ENCODE results near the gene ZSCAN22. TPM values are rescaled to one million over a fixed set of nuclear protein-coding genes. Genes with fewer than 3 reads are reported as not detected.

Gene ZSCAN22
- total RNA-seq, 2 experiments from 2014 or later, result 2.6 to 2.9 TPM

- ATAC-seq (no peak), DNase-seq (peak; percentile 52)
- peak overlapping the region; percentile 98 for H3K27ac Mint-ChIP-seq
- peaks cover 34% of the 10 kb centered on the region for H3K4me1 Mint-ChIP-seq (ENCODE audit: low read depth)
- TF ChIP-seq CTCF (IDR thresholded peaks at IDR 0.05), result no peak
- CTCF ChIA-PET, result no interaction called here
- H3K4me3 Mint-ChIP-seq, result peak overlapping the region; percentile 97
- no peaks in the 10 kb centered on the region for H3K9me3 Mint-ChIP-seq
- POLR2A ChIA-PET, result interaction anchor here (0.6 to 5.0 kb wide), 9 partner anchors 12 to 157 kb away, joined by 3 to 45 read pairs (median 4); partner anchors contain the start of genes RNF225 and ZBTB45
- intact Hi-C loops (cut with micrococcal nuclease), result loop anchor here (5.0 kb wide), 1 partner anchor 79 kb away; the partner anchor contains the start of gene ERVK3-1
- H3K36me3 Mint-ChIP-seq (ENCODE audit: low read depth), result peaks cover 36% of the 10 kb centered on the region
- H3K27me3 Mint-ChIP-seq, result no peaks in the 10 kb centered on the region
These were observed 59.2 kb downstream of the ZSCAN22 start for GRCh38 chr19:58385891-58386575.

GRCh38 chr19:58386576-58387337 is 60.0 kb downstream of the ZSCAN22 start, which contains the start of gene RPS5:
Gene RPS5, plus strand, starts transcription at chr19:58387269. Its CDS starts 869 bp downstream, at chr19:58388138.
- ATAC-seq (peak; percentile 91), DNase-seq (peak; percentile 97)
- no peaks in the 10 kb centered on the region for H3K9me3 Mint-ChIP-seq
- TF ChIP-seq CTCF (IDR thresholded peaks at IDR 0.05), result no peak
- CTCF ChIA-PET, result no interaction called here
- intact Hi-C loops (cut with micrococcal nuclease), result loop anchor here (5.0 kb wide), 1 partner anchor 79 kb away; the partner anchor contains the start of gene ERVK3-1
- peak within 1 kb of the TSS; percentile 98 for H3K27ac Mint-ChIP-seq
- H3K27me3 Mint-ChIP-seq, result no peaks in the 10 kb centered on the region
- POLR2A ChIA-PET, result interaction anchor here (0.6 to 5.0 kb wide), 11 partner anchors 11 to 158 kb away, joined by 3 to 45 read pairs (median 3); partner anchors contain the start of genes RNF225, TRIM28 and ZBTB45
- peaks cover 40% of the 10 kb centered on the region for H3K36me3 Mint-ChIP-seq (ENCODE audit: low read depth)
- H3K4me3 Mint-ChIP-seq, result peak within 1 kb of the TSS; percentile 97
- peaks cover 35% of the 10 kb centered on the region for H3K4me1 Mint-ChIP-seq (ENCODE audit: low read depth)

- ChIA-PET POLR2A (interaction anchor here (0.6 to 5.0 kb wide), 7 partner anchors 10 to 156 kb away, joined by 3 to 45 read pairs (median 5); partner anchors contain the start of genes RNF225, TRIM28 and ZBTB45), CTCF (no interaction called here)
- DNase-seq, result no peak
- Mint-ChIP-seq H3K27me3 (no peaks in the 10 kb centered on the region), H3K4me3 (peak overlapping the region; percentile 97), H3K27ac (peak overlapping the region; percentile 98), H3K36me3 (ENCODE audit: low read depth) (peaks cover 46% of the 10 kb centered on the region), H3K4me1 (ENCODE audit: low read depth) (peaks cover 34% of the 10 kb centered on the region), H3K9me3 (no peaks in the 10 kb centered on the region)
- intact Hi-C loops (cut with micrococcal nuclease), result loop anchor here (5.0 kb wide), 1 partner anchor 80 kb away; the partner anchor contains the start of gene ERVK3-1
- TF ChIP-seq CTCF (IDR thresholded peaks at IDR 0.05), result no peak
- no peak for ATAC-seq
These were observed 60.8 kb downstream of the ZSCAN22 start for GRCh38 chr19:58387338-58388174.

- Mint-ChIP-seq H3K27ac (peak overlapping the region; percentile 98), H3K4me1 (ENCODE audit: low read depth) (peaks cover 37% of the 10 kb centered on the region), H3K36me3 (ENCODE audit: low read depth) (peaks cover 52% of the 10 kb centered on the region), H3K9me3 (no peaks in the 10 kb centered on the region), H3K4me3 (peak overlapping the region; percentile 97), H3K27me3 (no peaks in the 10 kb centered on the region)
- ATAC-seq (no peak), DNase-seq (no peak)
- ChIA-PET CTCF (no interaction called here), POLR2A (interaction anchor here (2.8 to 5.0 kb wide), 2 partner anchors 10 to 131 kb away, joined by 11 to 45 read pairs; partner anchors contain the start of genes RNF225 and ZBTB45)
- intact Hi-C loops (cut with micrococcal nuclease), result loop anchor here (5.0 kb wide), 1 partner anchor 81 kb away; the partner anchor contains the start of gene ERVK3-1
- no peak for TF ChIP-seq CTCF (IDR thresholded peaks at IDR 0.05)
These were observed 61.4 kb downstream of the ZSCAN22 start for GRCh38 chr19:58388175-58388526.

Small RNA genes lying within 50 kb of the gene (microRNA-seq; reads per million reads assigned to microRNA genes)
- gene MIR4754 (ENCODE audit: borderline microRNAs expressed, borderline replicate concordance) (not detected), gene MIR6806 (ENCODE audit: borderline microRNAs expressed, borderline replicate concordance) (not detected)

Other genes with a start within 250 kb of the ZSCAN22 start
- gene ZSCAN18, start 228.8 kb upstream of the ZSCAN22 start, total RNA-seq, result 10 to 100 TPM; 27.0 to 31.7 TPM
- 1 to 10 TPM; 6.0 to 6.2 TPM for gene ZNF329, start 176.2 kb upstream of the ZSCAN22 start, total RNA-seq
- gene ZNF274, start 143.9 kb upstream of the ZSCAN22 start, total RNA-seq, result 10 to 100 TPM; 24.0 to 25.9 TPM
- 10 to 100 TPM; 49.8 to 52.3 TPM for gene ZNF544, start 98.1 kb upstream of the ZSCAN22 start, total RNA-seq
- 1 to 10 TPM; 5.2 to 5.8 TPM for gene ZNF8, start 48.0 kb upstream of the ZSCAN22 start, total RNA-seq
- 10 to 100 TPM; 40.6 to 43.0 TPM for gene ERVK3-1, start 21.6 kb upstream of the ZSCAN22 start, total RNA-seq
- gene A1BG, start 26.5 kb downstream of the ZSCAN22 start, total RNA-seq, result 10 to 100 TPM; 35.2 to 36.2 TPM
- gene ZNF497, start 35.8 kb downstream of the ZSCAN22 start, total RNA-seq, result 1 to 10 TPM; 1.3 to 1.6 TPM
- gene ZNF837, start 54.0 kb downstream of the ZSCAN22 start, total RNA-seq, result 1 to 10 TPM; 1.5 to 1.6 TPM
- gene RPS5, start 60.3 kb downstream of the ZSCAN22 start, total RNA-seq, result 1,000 to 10,000 TPM; 1,906 to 1,936 TPM
- gene RNF225, start 68.7 kb downstream of the ZSCAN22 start, total RNA-seq, result 1 to 10 TPM in 1 of 2 experiments, under 1 TPM in 1; 0.81 to 1.1 TPM
- gene ZNF584, start 81.7 kb downstream of the ZSCAN22 start, total RNA-seq, result 10 to 100 TPM; 12.0 to 14.3 TPM
- 1 to 10 TPM; 3.4 to 3.8 TPM for gene ZNF132, start 113.2 kb downstream of the ZSCAN22 start, total RNA-seq
- 1 to 10 TPM; 7.6 to 8.2 TPM for gene ZNF324B, start 124.6 kb downstream of the ZSCAN22 start, total RNA-seq
- gene ZNF324, start 140.1 kb downstream of the ZSCAN22 start, total RNA-seq, result 10 to 100 TPM in 1 of 2 experiments, 1 to 10 TPM in 1; 8.1 to 10.1 TPM
- gene ZNF446, start 149.4 kb downstream of the ZSCAN22 start, total RNA-seq, result 1 to 10 TPM; 3.5 to 4.0 TPM
- gene SLC27A5, start 185.0 kb downstream of the ZSCAN22 start, total RNA-seq, result 10 to 100 TPM; 21.7 to 26.6 TPM
- gene ZBTB45, start 192.8 kb downstream of the ZSCAN22 start, total RNA-seq, result 1 to 10 TPM; 7.4 to 7.9 TPM
- gene TRIM28, start 217.1 kb downstream of the ZSCAN22 start, total RNA-seq, result 100 to 1,000 TPM; 527 to 550 TPM
- 10 to 100 TPM; 88.3 to 90.0 TPM for gene CHMP2A, start 228.1 kb downstream of the ZSCAN22 start, total RNA-seq
- gene UBE2M, start 231.6 kb downstream of the ZSCAN22 start, total RNA-seq, result 100 to 1,000 TPM; 107 to 114 TPM
- 10 to 100 TPM; 12.1 to 13.4 TPM for gene MZF1, start 246.3 kb downstream of the ZSCAN22 start, total RNA-seq

All from activated CD8-positive, alpha-beta T cell treated with anti-CD3 and anti-CD28 coated beads for 36 hours (primary cell).